DOHH2 (cell line): ENCODE data around the gene UNC5B.

ENCODE experiments used
- H3F3A ChIP-seq: fragments of 200-600 bp; sonication (generic), shearing (Covaris generic); 2 replicates; pipeline ENCODE4 v1.6.0; 2016; ENCODE audit warnings: antibody characterized with exemption, mild to moderate bottlenecking; ENCODE audit not compliant: control insufficient read depth, insufficient read depth
- H3K27ac ChIP-seq: fragments of 200-600 bp; sonication (generic); 2 replicates; pipeline ENCODE4 v1.5.1; 2014; ENCODE audit warnings: low read depth, mild to moderate bottlenecking, low read length, moderate library complexity
- H3K27me3 ChIP-seq: fragments of 200-600 bp; sonication (generic); 2 replicates; pipeline ENCODE4 v1.6.1; 2014; ENCODE audit warnings: mild to moderate bottlenecking, low read length, mixed read lengths; ENCODE audit not compliant: control insufficient read depth
- H3K36me3 ChIP-seq: fragments of 200-600 bp; sonication (generic); 2 replicates; pipeline ENCODE4 v1.6.1; 2014; ENCODE audit warnings: mild to moderate bottlenecking, low read length, moderate library complexity, mixed read lengths; ENCODE audit not compliant: control insufficient read depth
- H3K4me1 ChIP-seq: fragments of 200-600 bp; sonication (generic); 2 replicates; pipeline ENCODE4 v1.6.1; 2014; ENCODE audit warnings: mild to moderate bottlenecking, low read length, mixed read lengths; ENCODE audit not compliant: control insufficient read depth
- H3K4me2 ChIP-seq: fragments of 200-600 bp; sonication (generic); 2 replicates; pipeline ENCODE4 v1.6.0; 2014; ENCODE audit warnings: mild to moderate bottlenecking, low read length, moderate library complexity
- H3K4me3 ChIP-seq: fragments of 200-600 bp; sonication (generic); 2 replicates; pipeline ENCODE4 v1.5.1; 2014; ENCODE audit warnings: mild to moderate bottlenecking, low read length, mixed read lengths
- H3K79me2 ChIP-seq: fragments of 200-600 bp; sonication (generic); 2 replicates; pipeline ENCODE4 v1.6.1; 2014; ENCODE audit warnings: mild to moderate bottlenecking, low read length, mixed read lengths; ENCODE audit not compliant: control insufficient read depth
- H3K9me2 ChIP-seq: fragments of 200-600 bp; sonication (generic); replicated peaks from 2 replicates; pipeline ENCODE4 v1.6.1; 2014; ENCODE audit warnings: mild to moderate bottlenecking, low read length, mixed read lengths; ENCODE audit not compliant: control insufficient read depth
- H3K9me3 ChIP-seq: fragments of 200-600 bp; sonication (generic); 2 replicates; pipeline ENCODE4 v1.6.1; 2014; ENCODE audit warnings: antibody characterized with exemption, low read length, mixed read lengths; ENCODE audit not compliant: control insufficient read depth, insufficient read depth
- H4K20me1 ChIP-seq: fragments of 200-600 bp; sonication (generic); 2 replicates; pipeline ENCODE4 v1.6.0; 2014; ENCODE audit warnings: low read depth, mild to moderate bottlenecking, antibody characterized with exemption, low read length, moderate library complexity; ENCODE audit not compliant: control insufficient read depth, insufficient read depth
- EZH2phosphoT487 ChIP-seq: fragments of 200-600 bp; sonication (generic); IDR thresholded peaks from 2 replicates; pipeline ENCODE4 v1.6.1; 2017; ENCODE audit warnings: borderline replicate concordance, mild to moderate bottlenecking, antibody characterized with exemption, low read length, moderate library complexity, mixed read lengths
- TF ChIP-seq, protein P1 (sequence below): fragments of 200-600 bp; sonication (generic); IDR thresholded peaks from one replicate; pipeline ENCODE4 v1.5.1; 2014; ENCODE audit warnings: antibody characterized with exemption, mild to moderate bottlenecking, low read depth, low read length; ENCODE audit not compliant: poor library complexity, severe bottlenecking

Gene UNC5B

DNA sequence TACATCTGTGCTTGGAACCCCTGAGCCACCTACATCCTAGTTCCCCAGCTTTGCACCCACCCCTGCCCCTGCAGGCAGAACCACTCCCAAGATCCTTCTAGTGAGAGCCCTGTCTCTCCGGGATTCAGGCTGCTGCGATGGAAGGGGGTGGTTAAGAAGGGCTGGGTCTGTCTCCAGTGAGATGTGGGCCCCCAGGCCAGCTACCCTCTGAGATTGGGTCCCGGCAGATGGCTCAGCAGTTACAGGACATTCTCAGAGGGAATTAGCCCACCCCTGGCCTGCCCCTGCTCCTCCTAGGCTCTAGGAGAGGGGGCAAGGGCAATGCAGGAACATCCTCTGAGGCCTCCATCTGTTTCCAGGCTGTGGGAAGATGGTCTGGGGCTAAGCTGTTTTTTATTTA, 134.4 kb downstream of the UNC5B start:
- H3K4me3 ChIP-seq = no peak overlapping the region
- H3K79me2 ChIP-seq = no peaks in the 10 kb centered on the region
- H4K20me1 ChIP-seq = no peaks in the 10 kb centered on the region
- H3K4me2 ChIP-seq = no peak overlapping the region
- H3K27me3 ChIP-seq = no peaks in the 10 kb centered on the region
- no peaks in the 10 kb centered on the region for H3K4me1 ChIP-seq
- no peaks in the 10 kb centered on the region for H3K9me2 ChIP-seq
- no peak overlapping the region for H3K27ac ChIP-seq
- H3F3A ChIP-seq = no peaks in the 10 kb centered on the region
- H3K36me3 ChIP-seq = no peaks in the 10 kb centered on the region
- TF ChIP-seq, protein P1, sequence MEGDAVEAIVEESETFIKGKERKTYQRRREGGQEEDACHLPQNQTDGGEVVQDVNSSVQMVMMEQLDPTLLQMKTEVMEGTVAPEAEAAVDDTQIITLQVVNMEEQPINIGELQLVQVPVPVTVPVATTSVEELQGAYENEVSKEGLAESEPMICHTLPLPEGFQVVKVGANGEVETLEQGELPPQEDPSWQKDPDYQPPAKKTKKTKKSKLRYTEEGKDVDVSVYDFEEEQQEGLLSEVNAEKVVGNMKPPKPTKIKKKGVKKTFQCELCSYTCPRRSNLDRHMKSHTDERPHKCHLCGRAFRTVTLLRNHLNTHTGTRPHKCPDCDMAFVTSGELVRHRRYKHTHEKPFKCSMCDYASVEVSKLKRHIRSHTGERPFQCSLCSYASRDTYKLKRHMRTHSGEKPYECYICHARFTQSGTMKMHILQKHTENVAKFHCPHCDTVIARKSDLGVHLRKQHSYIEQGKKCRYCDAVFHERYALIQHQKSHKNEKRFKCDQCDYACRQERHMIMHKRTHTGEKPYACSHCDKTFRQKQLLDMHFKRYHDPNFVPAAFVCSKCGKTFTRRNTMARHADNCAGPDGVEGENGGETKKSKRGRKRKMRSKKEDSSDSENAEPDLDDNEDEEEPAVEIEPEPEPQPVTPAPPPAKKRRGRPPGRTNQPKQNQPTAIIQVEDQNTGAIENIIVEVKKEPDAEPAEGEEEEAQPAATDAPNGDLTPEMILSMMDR = no peak
- TF ChIP-seq EZH2phosphoT487 = no peak
- no peaks in the 10 kb centered on the region for H3K9me3 ChIP-seq

DNA sequence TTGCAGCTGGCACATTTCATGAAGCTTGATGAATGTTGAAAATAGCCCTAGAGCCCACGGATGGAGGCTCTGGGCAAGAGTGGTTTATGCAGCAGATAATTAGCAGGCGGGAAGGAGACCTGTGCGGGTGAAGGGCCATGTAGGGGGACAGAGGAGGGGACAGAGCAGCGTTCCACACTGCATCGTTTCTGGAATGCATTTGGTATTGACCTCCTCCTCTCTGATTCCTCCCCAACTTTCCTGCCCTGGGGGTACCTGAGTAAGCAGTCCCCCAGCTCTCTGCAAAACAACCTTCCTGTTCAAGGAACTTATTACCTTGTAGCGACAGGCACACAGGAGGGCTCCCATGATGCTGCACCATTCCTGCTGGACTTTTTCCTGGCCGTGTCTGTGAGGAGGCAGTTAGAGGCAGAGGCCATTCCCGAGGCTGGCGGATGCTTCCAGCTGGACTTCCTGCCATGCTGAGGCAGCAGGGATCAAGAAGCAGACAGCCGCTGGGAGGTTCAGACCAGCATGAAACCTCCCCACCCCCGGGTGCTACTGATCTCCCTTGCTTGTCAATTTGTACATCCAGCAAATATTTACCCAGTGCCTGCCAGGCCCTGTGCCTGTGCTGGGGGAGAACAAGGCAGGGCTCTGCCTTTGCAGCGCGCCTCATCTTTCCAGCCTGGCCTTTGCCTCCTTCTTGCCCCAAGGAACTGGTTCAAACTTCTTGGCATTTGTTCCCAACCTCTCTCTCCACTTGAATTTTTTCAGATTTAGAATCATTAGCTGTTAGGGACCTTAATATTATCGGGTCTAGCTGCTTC, 135.4 kb downstream of the UNC5B start:
- H3K36me3 ChIP-seq = no peaks in the 10 kb centered on the region
- H3K27ac ChIP-seq = no peak overlapping the region
- no peak for TF ChIP-seq EZH2phosphoT487
- TF ChIP-seq, protein P1 = no peak
- no peaks in the 10 kb centered on the region for H3K9me2 ChIP-seq
- no peak overlapping the region for H3K4me3 ChIP-seq
- H3K79me2 ChIP-seq = no peaks in the 10 kb centered on the region
- H3K4me2 ChIP-seq = no peak overlapping the region
- no peaks in the 10 kb centered on the region for H3F3A ChIP-seq
- no peaks in the 10 kb centered on the region for H3K4me1 ChIP-seq
- no peaks in the 10 kb centered on the region for H3K9me3 ChIP-seq
- no peaks in the 10 kb centered on the region for H4K20me1 ChIP-seq
- no peaks in the 10 kb centered on the region for H3K27me3 ChIP-seq

DNA sequence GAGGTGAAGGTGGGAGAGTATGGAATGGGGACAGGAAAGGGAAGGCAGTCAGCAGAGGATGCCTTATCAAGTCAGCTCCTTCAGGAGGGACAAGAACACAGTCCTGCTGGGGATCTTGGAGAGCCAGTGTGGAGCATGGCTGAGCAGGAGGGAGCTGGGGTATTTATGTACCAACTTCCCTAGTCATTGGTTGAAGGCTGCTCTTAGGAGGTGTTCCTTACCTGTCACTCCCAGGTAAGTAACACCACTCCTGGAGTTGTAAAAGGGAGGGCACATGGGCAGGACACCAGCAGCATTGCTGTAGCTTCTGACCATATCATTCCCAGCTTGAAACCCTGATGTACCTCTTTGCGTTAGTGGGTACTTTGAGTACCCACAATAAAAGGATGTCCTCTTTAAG, 136.5 kb downstream of the UNC5B start:
- no peak overlapping the region for H3K4me2 ChIP-seq

More for the DNA sequence above, 136.5 kb downstream of the UNC5B start:
- no peak overlapping the region for H3K27ac ChIP-seq
- H3K4me1 ChIP-seq = no peaks in the 10 kb centered on the region
- H3K4me3 ChIP-seq = no peak overlapping the region
- H4K20me1 ChIP-seq = no peaks in the 10 kb centered on the region
- H3K79me2 ChIP-seq = no peaks in the 10 kb centered on the region
- no peaks in the 10 kb centered on the region for H3K9me2 ChIP-seq
- no peaks in the 10 kb centered on the region for H3K36me3 ChIP-seq
- H3K9me3 ChIP-seq = no peaks in the 10 kb centered on the region
- TF ChIP-seq, protein P1 = no peak
- no peak for TF ChIP-seq EZH2phosphoT487
- no peaks in the 10 kb centered on the region for H3K27me3 ChIP-seq
- H3F3A ChIP-seq = no peaks in the 10 kb centered on the region
